IPS-20b (cell line): Measurements from ENCODE around the gene ST6GAL1.
A peak's percentile ranks its signal among the peaks of the same experiment; 100 is the strongest.
"Not testable (repeated sequence)": the region's sequence is repeated elsewhere in the genome, so short reads cannot be mapped to it uniquely, and the experiment has no call there.

Experiments used
- H3K27ac ChIP-seq: one replicate; pipeline ENCODE4 v1.5.1; 2013; ENCODE audit warnings: low read length
- H3K27me3 ChIP-seq: 2 replicates; pipeline ENCODE4 v1.6.1; 2013; ENCODE audit warnings: mild to moderate bottlenecking, low read length, inconsistent platforms; ENCODE audit not compliant: insufficient read depth
- H3K36me3 ChIP-seq: 2 replicates; pipeline ENCODE4 v1.6.1; 2013; ENCODE audit warnings: low read depth, mild to moderate bottlenecking, inconsistent platforms, low read length, moderate library complexity; ENCODE audit not compliant: insufficient read depth
- H3K4me1 ChIP-seq: 2 replicates; pipeline ENCODE4 v1.6.1; 2013; ENCODE audit warnings: mild to moderate bottlenecking, control low read depth, inconsistent platforms, low read length, moderate library complexity; ENCODE audit not compliant: insufficient read depth
- H3K4me3 ChIP-seq: 2 replicates; pipeline ENCODE4 v1.5.1; 2013; ENCODE audit warnings: mild to moderate bottlenecking, low read length, inconsistent platforms
- H3K9ac ChIP-seq: 2 replicates; pipeline ENCODE4 v1.6.1; 2013; ENCODE audit warnings: low read depth, mild to moderate bottlenecking, inconsistent platforms, low read length, moderate library complexity
- H3K9me3 ChIP-seq: 2 replicates; pipeline ENCODE4 v1.6.1; 2013; ENCODE audit warnings: mild to moderate bottlenecking, low read depth, low read length, inconsistent platforms; ENCODE audit not compliant: insufficient read depth

The ST6GAL1 gene

DNA sequence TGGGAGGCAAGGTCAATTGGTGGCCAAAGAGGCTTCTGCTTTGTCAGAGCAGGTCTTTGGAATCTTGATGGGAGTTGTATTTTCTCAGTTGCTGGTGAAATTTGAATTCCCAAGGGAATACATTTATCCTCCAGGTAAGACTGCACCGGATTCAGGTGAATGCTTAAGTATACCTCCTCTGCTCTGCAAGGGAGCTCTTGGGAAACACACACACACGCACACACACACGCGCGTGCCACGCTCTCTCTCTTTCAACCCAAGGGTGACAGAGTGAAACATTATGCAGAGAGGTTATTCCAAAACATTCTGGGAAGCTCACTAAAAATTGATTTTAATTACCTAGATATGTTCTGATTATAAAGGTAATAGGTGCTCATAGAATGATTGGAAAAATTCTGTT is 33.7 kb downstream of the ST6GAL1 start:
- no peaks in the 10 kb centered on the region for H3K9me3 ChIP-seq
- no peak overlapping the region for H3K4me3 ChIP-seq
- no peaks in the 10 kb centered on the region for H3K27me3 ChIP-seq
- peak overlapping the region; percentile 76; the same call in 1 of the 2 replicates for H3K9ac ChIP-seq
- H3K4me1 ChIP-seq, result peaks cover 46% of the 10 kb centered on the region
- peak overlapping the region; percentile 77 for H3K27ac ChIP-seq
- peaks cover 26% of the 10 kb centered on the region for H3K36me3 ChIP-seq

DNA sequence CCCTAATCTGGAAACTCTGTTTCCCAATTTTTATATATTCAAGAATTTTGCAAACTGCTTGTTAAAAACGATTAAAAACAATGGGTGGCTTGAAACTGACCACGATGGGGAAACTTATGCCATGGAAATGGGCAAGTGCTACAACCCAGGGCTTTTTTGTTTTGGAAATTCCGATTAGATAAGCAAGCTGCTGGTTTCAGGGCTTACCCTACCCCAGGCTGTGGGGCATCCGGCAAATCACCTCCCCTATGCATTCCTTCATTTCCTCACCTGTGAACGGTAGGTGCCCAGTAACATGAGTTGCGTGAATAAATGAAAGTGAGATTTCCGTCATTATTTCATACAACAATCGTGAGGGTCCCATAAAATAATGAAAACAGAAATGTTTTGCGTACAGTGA is 34.3 kb downstream of the ST6GAL1 start:
- H3K9ac ChIP-seq, result peak overlapping the region; percentile 76; the same call in 1 of the 2 replicates
- no peaks in the 10 kb centered on the region for H3K9me3 ChIP-seq
- peaks cover 31% of the 10 kb centered on the region for H3K36me3 ChIP-seq
- H3K27me3 ChIP-seq, result no peaks in the 10 kb centered on the region
- H3K4me1 ChIP-seq, result peaks cover 46% of the 10 kb centered on the region
- H3K27ac ChIP-seq, result peak overlapping the region; percentile 77
- peak overlapping the region; percentile 46; the same call in 1 of the 2 replicates for H3K4me3 ChIP-seq

DNA sequence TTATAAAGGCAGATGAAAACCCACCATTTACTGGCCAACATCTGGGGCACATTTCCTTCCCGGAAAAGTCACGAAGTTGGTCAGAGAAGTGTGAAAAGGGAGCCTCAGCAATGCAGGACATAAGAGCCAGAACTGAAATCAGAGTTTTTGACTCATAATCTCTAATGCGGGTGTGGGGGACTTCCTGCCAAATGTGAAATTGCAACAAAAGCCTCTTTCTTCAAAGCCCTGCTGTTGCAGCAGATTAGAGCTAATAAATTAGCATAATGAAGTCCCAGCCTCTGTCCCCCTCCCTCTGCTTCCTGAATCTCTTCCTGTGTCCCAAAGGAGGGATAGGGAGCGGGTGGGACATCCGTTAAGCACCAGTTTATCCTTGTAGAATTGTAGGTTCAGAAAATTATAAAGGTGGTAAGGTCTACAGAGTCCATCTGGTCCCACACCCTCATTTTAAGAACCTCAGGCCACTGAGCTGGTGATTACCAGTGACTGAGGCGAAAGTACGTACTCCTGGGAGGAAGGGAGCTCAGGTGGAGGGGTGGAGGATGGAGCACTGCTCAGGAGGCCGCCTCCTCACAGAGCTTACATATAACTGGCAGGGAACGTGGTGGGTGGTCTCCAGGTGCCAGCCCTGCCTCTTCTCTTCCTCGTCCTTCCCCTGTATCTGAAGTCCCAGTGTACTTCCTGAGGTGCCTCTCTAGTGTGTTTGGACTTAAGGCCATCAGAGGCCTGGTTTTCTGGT is 35.0 kb downstream of the ST6GAL1 start:
- H3K4me3 ChIP-seq, result peak overlapping the region; percentile 46; the same call in 1 of the 2 replicates
- peaks cover 46% of the 10 kb centered on the region for H3K4me1 ChIP-seq
- H3K9me3 ChIP-seq, result no peaks in the 10 kb centered on the region
- H3K9ac ChIP-seq, result peak overlapping the region; percentile 76; the same call in 1 of the 2 replicates
- H3K27me3 ChIP-seq, result no peaks in the 10 kb centered on the region
- peaks cover 35% of the 10 kb centered on the region for H3K36me3 ChIP-seq
- H3K27ac ChIP-seq, result peak overlapping the region; percentile 77

DNA sequence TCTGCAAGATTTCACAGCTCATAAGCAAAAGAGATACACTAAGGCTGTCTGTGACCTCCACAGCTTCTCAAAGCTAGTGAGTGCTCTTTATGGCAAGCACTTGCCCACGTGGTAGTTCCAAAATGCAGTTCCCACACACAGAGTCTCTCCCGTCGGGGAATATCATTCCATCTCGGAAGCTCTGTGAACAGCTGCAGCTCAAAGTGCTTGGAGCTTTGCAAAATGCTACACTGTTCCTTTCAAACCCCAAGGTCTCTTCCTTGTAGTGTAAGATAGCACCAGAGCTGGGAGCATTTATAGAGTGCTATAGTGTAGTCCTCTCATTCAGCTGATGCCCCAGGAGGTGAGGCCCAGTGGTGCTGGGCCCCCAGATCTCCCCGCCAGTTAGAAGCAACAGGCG is 36.1 kb downstream of the ST6GAL1 start:
- H3K27me3 ChIP-seq, result no peaks in the 10 kb centered on the region
- peak overlapping the region; percentile 6; the same call in 1 of the 2 replicates for H3K9ac ChIP-seq
- peak overlapping the region; percentile 10 for H3K27ac ChIP-seq
- H3K4me3 ChIP-seq, result no peak overlapping the region
- no peaks in the 10 kb centered on the region for H3K9me3 ChIP-seq
- H3K36me3 ChIP-seq, result peaks cover 46% of the 10 kb centered on the region
- peaks cover 45% of the 10 kb centered on the region for H3K4me1 ChIP-seq

DNA sequence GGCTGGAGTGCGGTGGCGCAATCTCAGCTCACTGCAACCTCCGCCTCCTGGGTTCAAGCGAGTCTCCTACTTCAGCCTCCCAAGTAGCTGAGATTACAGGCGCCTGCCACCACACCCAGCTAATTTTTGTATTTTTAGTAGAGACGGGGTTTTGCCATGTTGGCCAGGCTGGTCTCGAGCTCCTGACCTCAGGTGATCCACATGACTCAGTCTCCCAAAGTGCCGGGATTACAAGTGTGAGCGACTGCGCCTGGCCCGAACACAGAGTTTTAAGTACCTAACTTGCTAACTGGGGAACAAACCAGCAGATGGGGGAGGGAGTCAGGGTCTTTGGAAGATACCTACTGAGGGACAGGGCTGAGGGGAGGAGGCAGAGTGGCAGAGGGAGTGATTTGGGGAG is 36.9 kb downstream of the ST6GAL1 start:
- H3K27me3 ChIP-seq, H3K9ac ChIP-seq, H3K9me3 ChIP-seq, H3K27ac ChIP-seq, H3K4me3 ChIP-seq: not testable (repeated sequence)
- Histone ChIP-seq H3K4me1 (peaks cover 37% of the 10 kb centered on the region), H3K36me3 (peaks cover 54% of the 10 kb centered on the region)

DNA sequence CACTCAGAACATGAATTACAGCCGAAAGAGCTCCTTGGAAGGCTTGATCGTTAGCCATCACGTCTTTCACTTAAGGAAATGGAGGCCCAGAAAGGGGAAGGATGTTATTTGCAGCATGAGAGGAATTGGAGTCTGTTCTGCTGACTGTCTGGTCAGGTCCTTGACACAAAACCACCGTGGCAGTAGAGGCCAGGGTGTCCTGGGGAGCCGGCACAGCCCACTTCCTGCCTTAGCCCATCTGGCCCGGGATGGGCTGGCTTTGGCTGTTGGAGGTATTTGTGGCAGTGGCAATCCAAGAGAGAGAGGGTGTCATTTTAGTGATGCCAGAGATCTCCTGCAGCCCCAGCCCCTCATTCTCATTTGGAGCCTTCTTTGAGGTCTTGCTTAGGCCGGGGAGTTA is 37.4 kb downstream of the ST6GAL1 start:
- no peaks in the 10 kb centered on the region for H3K9me3 ChIP-seq
- no peak overlapping the region for H3K4me3 ChIP-seq
- H3K27ac ChIP-seq, result no peak overlapping the region
- no peaks in the 10 kb centered on the region for H3K27me3 ChIP-seq
- peaks cover 59% of the 10 kb centered on the region for H3K36me3 ChIP-seq
- no peak overlapping the region for H3K9ac ChIP-seq
- peaks cover 32% of the 10 kb centered on the region for H3K4me1 ChIP-seq

DNA sequence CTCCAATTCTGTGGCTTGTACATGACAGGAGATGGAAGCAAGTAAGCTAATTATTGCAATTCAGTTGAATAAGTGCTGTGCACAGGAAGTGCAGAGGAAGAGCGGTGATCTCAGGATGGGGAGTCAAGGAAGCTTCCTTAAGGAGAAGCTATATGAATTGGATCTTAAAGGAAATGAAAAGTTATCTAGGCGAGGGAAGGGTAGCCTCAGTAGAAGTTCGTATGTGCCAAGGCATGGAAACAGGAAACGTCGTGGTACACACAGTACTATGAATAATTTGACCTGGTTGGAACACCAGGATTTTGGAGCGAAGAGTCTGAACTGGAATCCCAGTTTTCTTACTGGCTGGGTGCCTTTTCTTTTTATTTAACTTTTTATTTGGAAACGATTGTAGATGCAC is 39.3 kb downstream of the ST6GAL1 start:
- H3K9ac ChIP-seq, result no peak overlapping the region
- peaks cover 75% of the 10 kb centered on the region for H3K36me3 ChIP-seq
- H3K4me1 ChIP-seq, result peaks cover 17% of the 10 kb centered on the region; the same call in 1 of the 2 replicates
- H3K27ac ChIP-seq, result no peak overlapping the region
- no peaks in the 10 kb centered on the region for H3K9me3 ChIP-seq
- H3K27me3 ChIP-seq, result no peaks in the 10 kb centered on the region
- H3K4me3 ChIP-seq, result no peak overlapping the region

DNA sequence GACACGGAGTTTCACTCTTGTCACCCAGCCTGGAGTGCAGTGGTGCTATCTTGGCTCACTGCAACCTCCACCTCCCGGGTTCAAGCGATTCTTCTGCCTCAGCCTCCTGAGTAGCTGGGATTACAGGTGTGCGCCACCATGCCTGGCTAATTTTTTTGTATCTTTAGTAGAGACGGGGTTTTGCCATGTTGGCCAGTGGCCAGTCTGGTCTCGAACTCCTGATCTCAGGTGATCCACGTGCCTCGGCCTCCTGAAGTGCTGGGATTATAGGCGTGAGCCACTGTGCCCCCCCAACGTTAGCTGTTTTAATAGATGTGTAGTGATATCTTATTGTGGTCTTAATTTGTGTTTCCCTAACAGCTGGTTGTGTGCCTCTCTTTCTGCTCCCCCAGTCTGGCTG is 40.8 kb downstream of the ST6GAL1 start:
- not testable (repeated sequence) for H3K9ac ChIP-seq, H3K4me3 ChIP-seq, H3K27ac ChIP-seq, H3K27me3 ChIP-seq, H3K9me3 ChIP-seq, H3K4me1 ChIP-seq
- H3K36me3 ChIP-seq, result peaks cover 87% of the 10 kb centered on the region

DNA sequence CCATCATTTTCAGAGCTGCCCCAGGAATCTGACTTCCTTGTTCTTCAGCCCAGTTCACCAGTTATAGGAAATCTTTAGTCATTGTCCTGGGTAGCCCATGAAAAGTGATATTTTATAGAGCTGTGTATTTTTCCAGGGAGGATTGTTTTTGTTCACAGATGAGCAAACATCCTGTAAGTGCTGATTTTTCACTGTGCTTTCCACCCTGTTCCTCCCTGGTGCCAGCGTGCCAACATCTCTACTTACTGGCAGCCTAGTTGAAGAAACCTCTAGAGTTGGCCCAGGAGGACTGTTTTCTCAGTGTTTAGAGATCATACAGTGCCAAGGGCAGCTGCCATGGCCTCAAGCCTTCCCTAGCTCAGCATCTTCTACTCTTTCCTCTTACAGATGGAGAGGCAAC is 41.3 kb downstream of the ST6GAL1 start:
- Histone ChIP-seq H3K4me1 (peaks cover 1% of the 10 kb centered on the region; the same call in 1 of the 2 replicates), H3K4me3 (no peak overlapping the region), H3K27me3 (no peaks in the 10 kb centered on the region), H3K27ac (no peak overlapping the region), H3K36me3 (peaks cover 84% of the 10 kb centered on the region), H3K9me3 (no peaks in the 10 kb centered on the region), H3K9ac (no peak overlapping the region)

DNA sequence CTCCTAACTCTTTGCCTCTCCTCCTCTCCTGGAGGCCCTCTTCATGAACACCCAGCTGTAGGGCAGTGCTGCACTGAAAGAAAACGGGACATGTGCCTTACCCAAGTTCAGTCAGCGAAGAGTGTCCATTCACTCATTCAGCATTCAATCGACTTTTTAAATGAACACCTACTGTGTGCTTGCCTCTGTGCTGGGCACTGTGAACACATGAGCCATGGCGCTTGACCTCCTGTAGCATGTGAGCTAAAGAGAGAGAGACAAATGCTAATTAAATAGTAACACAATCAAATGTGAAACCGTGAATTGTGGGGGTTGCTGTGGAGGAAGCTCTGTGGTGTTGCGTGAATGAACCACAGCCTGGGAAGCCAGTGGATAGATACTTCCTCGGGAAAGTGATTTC is 43.4 kb downstream of the ST6GAL1 start:
- no peak overlapping the region for H3K27ac ChIP-seq
- H3K27me3 ChIP-seq, result no peaks in the 10 kb centered on the region
- H3K9me3 ChIP-seq, result no peaks in the 10 kb centered on the region

DNA sequence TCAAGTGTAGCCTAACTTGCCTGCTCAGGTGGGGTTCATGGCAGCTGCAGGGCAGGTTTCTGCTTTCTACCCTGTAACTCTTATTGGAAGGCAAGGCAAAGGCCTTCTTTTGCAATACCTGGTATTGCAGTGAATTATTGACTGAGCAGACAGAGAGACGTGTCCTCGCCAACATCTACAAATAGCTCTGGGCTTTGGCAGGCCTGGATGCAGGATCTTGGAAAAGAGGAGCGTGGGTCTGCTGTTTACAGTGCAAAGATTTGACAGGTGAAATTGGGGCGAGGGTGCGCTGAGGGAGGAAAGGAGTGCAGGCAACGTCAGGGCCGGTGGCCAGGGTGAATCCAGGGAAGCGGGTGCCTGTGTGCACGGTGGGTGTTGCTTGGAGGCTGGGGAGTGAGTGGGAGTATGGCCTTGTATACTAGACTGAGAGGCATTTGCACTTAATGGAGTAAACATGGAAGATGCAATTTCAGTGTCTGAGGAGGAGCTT is 44.5 kb downstream of the ST6GAL1 start:
- peaks cover 81% of the 10 kb centered on the region for H3K36me3 ChIP-seq
- H3K9ac ChIP-seq, result no peak overlapping the region
- H3K4me1 ChIP-seq, result peaks cover 6% of the 10 kb centered on the region; the same call in 1 of the 2 replicates
- H3K4me3 ChIP-seq, result no peak overlapping the region
- H3K27ac ChIP-seq, result no peak overlapping the region
- no peaks in the 10 kb centered on the region for H3K9me3 ChIP-seq
- H3K27me3 ChIP-seq, result no peaks in the 10 kb centered on the region

More for the DNA sequence above, 43.4 kb downstream of the ST6GAL1 start:
- Histone ChIP-seq H3K36me3 (peaks cover 77% of the 10 kb centered on the region), H3K4me3 (no peak overlapping the region), H3K9ac (no peak overlapping the region), H3K4me1 (peaks cover 6% of the 10 kb centered on the region; the same call in 1 of the 2 replicates)

DNA sequence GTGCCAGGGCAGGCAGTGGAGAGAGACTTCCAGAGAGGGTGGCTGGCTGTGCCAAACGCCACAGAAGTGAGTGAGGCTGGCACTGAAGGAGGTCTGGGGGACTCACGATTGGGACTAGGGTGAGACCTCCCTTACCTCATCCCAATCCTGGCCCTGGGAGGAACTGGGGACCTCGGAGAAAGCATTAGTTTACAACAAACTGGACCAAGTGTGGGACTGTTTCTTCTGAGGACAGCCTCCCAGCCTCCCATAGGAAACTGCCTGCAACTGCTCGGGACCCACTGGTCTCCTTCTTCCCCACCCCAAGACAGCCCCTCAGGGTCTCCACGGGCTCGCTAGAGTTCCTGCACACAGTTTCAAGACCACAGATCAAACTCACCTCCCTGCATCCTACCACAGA is 45.4 kb downstream of the ST6GAL1 start:
- Histone ChIP-seq H3K9me3 (no peaks in the 10 kb centered on the region), H3K27me3 (no peaks in the 10 kb centered on the region), H3K4me3 (no peak overlapping the region), H3K9ac (0 out of 2 replicates have a peak overlapping the region, but pooled peaks have one; percentile 15), H3K36me3 (peaks cover 83% of the 10 kb centered on the region), H3K27ac (no peak overlapping the region), H3K4me1 (peaks cover 6% of the 10 kb centered on the region; the same call in 1 of the 2 replicates)
